HFFc6 (cell line): ENCODE results near the gene VILL. TPM values are rescaled to one million over a fixed set of nuclear protein-coding genes. Genes with fewer than 3 reads are reported as not detected.
A peak's percentile ranks its signal among the peaks of the same experiment; 100 is the strongest.

Source experiments
- DNase-seq: peaks from one replicate; pipeline ENCODE4 v3.0.0-alpha.2; 2018
- H3K27ac Mint-ChIP-seq: 2 replicates; pipeline ENCODE4 v1.8.0; 2020; ENCODE audit warnings: mild to moderate bottlenecking, mixed read lengths
- H3K27me3 Mint-ChIP-seq: 2 replicates; pipeline ENCODE4 v1.8.0; 2021; ENCODE audit warnings: mild to moderate bottlenecking, moderate library complexity, mixed read lengths; ENCODE audit not compliant: insufficient read depth
- H3K36me3 Mint-ChIP-seq: 2 replicates; pipeline ENCODE4 v1.8.0; 2021; ENCODE audit warnings: low read depth, mixed read lengths
- H3K4me1 Mint-ChIP-seq: 2 replicates; pipeline ENCODE4 v1.8.0; 2020; ENCODE audit warnings: low read depth, mixed read lengths
- H3K4me3 Mint-ChIP-seq: 2 replicates; pipeline ENCODE4 v1.8.0; 2020; ENCODE audit warnings: mild to moderate bottlenecking, moderate library complexity, mixed read lengths
- H3K9me3 Mint-ChIP-seq: 2 replicates; pipeline ENCODE4 v1.8.0; 2020; ENCODE audit warnings: mild to moderate bottlenecking, mixed read lengths
- CTCF ChIP-seq: fragments of 200-600 bp; sonication (generic); IDR thresholded peaks from 2 replicates; pipeline ENCODE4 v1.5.0; 2021; ENCODE audit warnings: antibody characterized with exemption, mild to moderate bottlenecking
- total RNA-seq, 6 experiments: library from RNA; stranded (reverse); fragmentation: NEBNext Ultra II Directional; extraction: Animal tissue kit (Norgen Biotek cat#: 25700); gene quantifications; 2 replicates in 1 of 6; 3 replicates in 5 of 6; pipeline ENCODE4 v1.2.3, GENCODE V29; 2021

The VILL gene
- total RNA-seq, 6 experiments from 2014 or later = 3.5 to 4.6 (median 3.7) TPM

DNA sequence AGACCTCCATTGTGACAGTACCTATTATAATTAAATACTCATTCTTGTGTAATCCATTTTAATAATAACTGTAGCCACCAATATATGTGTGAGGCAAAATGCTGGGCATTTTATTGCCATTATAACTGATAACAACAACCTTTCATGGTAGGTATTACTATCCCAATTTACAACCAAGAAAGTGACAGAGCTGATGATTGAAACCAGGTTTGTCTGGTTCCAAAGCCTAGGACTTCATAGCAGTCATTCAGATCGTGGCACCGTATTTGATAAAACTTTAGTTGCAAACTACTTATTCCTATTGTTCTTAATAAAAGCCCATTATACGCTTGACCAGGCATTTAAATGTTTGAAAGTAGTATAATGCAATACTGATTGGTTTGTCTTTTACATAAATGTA, 26.4 kb upstream of the VILL start:
- no peak for DNase-seq
- Mint-ChIP-seq H3K36me3 (no peaks in the 10 kb centered on the region; the same call in 1 of the 2 replicates), H3K27me3 (0 out of 2 replicates have a peak, but pooled peaks cover 3% of the 10 kb centered on the region), H3K9me3 (no peaks in the 10 kb centered on the region), H3K4me3 (no peak overlapping the region), H3K27ac (no peak overlapping the region), H3K4me1 (peaks cover 28% of the 10 kb centered on the region)
- TF ChIP-seq CTCF = no peak

DNA sequence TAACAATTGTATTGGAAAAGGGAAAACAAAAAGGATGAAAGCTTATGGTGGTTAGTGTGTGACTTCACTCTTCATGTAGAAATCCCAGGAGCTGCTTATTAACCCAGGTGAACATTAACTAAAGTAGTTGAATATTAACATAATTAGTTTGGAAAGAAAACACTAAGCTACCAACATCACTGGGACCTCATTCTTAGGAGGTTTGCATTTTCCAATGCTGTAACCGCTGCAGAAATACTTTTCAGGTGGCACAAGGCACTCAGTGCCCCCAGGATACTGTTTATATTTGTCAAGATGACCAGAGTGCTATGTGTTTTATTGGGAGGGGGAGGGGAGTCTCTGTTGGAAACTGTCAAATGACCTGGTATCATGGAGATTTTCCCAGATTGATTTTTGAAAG, 25.9 kb upstream of the VILL start:
- Mint-ChIP-seq H3K9me3 (no peaks in the 10 kb centered on the region), H3K4me3 (no peak overlapping the region), H3K4me1 (peaks cover 28% of the 10 kb centered on the region), H3K36me3 (no peaks in the 10 kb centered on the region; the same call in 1 of the 2 replicates), H3K27me3 (0 out of 2 replicates have a peak, but pooled peaks cover 3% of the 10 kb centered on the region), H3K27ac (no peak overlapping the region)
- TF ChIP-seq CTCF = no peak
- DNase-seq = no peak

DNA sequence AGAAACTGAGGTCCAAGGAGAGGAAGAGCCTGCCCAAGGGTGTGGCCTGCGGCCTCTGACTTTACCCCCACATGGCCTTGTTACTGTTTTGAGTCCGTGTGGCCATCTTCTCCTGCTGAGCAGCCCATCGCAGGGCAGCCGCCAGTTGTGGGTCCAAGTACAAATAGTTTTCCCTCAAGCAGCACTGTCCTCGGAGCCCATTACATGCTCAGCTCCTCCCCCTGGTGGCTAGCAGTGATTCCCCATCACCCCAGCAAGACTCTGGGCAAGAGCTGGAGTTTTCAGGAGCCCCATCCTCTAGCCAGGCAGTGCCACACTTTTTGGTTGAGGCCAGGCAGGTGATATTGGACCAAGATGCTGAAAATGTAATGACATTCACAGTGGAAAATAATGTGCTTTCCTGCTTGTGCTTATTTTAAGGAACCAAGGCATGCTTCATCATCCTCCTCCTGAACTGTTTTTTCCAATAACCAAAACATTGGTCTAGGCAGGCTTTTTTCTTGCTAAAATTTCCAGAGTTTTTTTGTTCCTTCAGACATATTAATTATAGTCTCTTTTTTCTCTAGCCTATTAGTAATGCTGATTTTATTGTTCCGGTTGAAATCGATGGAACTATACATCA, 23.2 kb upstream of the VILL start:
- Mint-ChIP-seq H3K27me3 (0 out of 2 replicates have a peak, but pooled peaks cover 3% of the 10 kb centered on the region), H3K27ac (no peak overlapping the region), H3K9me3 (no peaks in the 10 kb centered on the region), H3K4me3 (no peak overlapping the region), H3K4me1 (peaks cover 14% of the 10 kb centered on the region), H3K36me3 (peaks cover 4% of the 10 kb centered on the region; the same call in 1 of the 2 replicates)
- DNase-seq = peak; percentile 48
- peak; percentile 90 for TF ChIP-seq CTCF

DNA sequence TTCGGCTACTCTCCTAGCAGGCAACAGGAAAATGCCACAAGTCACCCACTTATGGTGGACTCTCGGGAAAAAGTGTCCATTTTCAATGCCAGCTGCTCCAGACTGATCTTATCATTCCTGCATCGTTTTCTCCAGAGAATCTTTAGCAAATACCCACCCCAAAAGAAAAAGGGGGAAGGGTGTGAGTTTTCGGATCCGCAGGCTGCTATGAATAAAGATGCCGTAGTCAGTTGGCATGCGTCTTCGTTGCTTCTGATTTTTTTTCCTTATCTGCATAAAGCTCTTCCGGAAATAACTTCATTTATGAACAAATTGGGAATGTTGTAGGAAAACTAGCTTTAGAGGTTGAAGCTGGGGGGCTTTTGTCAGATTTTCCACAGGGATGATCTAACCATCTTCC, 22.4 kb upstream of the VILL start:
- no peak for DNase-seq
- Mint-ChIP-seq H3K36me3 (peaks cover 4% of the 10 kb centered on the region; the same call in 1 of the 2 replicates), H3K9me3 (no peaks in the 10 kb centered on the region), H3K27ac (no peak overlapping the region), H3K4me1 (peaks cover 7% of the 10 kb centered on the region), H3K27me3 (peaks cover 3% of the 10 kb centered on the region; the same call in 1 of the 2 replicates), H3K4me3 (no peak overlapping the region)
- TF ChIP-seq CTCF = no peak

GRCh38 chr3:37968813-37969595, 21.6 kb upstream of the VILL start:
- no peak overlapping the region for H3K4me3 Mint-ChIP-seq

More at GRCh38 chr3:37968813-37969595, 21.6 kb upstream of the VILL start:
- DNase-seq = no peak
- Mint-ChIP-seq H3K36me3 (peaks cover 8% of the 10 kb centered on the region; the same call in 1 of the 2 replicates), H3K27ac (no peak overlapping the region), H3K4me1 (peaks cover 10% of the 10 kb centered on the region), H3K9me3 (no peaks in the 10 kb centered on the region), H3K27me3 (peaks cover 3% of the 10 kb centered on the region; the same call in 1 of the 2 replicates)
- no peak for TF ChIP-seq CTCF
